GM08714 (cell line): ENCODE data around the gene PROM1.

Experiments
- H3K4me3 ChIP-seq: fragments of 200-500 bp; sonication (Bioruptor generic); 2 replicates; pipeline ENCODE4 v1.5.1; 2014; ENCODE audit warnings: mild to moderate bottlenecking, low read length, inconsistent platforms
- ZNF274 ChIP-seq: IDR thresholded peaks from 2 replicates; pipeline ENCODE4 v1.6.1; 2012; ENCODE audit warnings: mild to moderate bottlenecking, low read depth, low read length

PROM1 gene

DNA sequence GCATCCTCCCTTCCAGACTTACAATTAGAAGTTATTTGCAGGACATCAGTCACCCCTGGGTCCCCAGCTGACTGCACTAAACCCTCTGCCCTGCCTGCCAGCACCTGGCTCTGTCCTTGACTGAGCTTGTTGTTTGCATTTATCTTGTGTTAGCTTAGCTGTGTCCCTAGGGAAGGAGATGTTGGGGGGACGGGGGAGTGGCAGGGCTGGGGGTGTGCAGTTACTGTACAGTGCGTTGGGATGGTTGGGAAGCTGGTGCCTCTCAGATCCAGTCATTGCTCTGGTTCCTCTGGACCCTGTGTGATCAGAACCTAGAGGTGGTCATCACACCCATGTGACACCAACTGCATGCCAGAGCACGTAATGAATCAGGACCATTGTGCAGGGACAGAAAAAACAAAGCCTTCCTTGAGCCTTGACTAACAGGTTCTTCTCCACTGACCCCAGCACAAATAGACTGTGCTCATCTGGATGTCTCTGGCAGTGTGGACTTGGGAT lies 32.7 kb upstream of the PROM1 start:
- TF ChIP-seq ZNF274: no peak
- H3K4me3 ChIP-seq: no peak overlapping the region

DNA sequence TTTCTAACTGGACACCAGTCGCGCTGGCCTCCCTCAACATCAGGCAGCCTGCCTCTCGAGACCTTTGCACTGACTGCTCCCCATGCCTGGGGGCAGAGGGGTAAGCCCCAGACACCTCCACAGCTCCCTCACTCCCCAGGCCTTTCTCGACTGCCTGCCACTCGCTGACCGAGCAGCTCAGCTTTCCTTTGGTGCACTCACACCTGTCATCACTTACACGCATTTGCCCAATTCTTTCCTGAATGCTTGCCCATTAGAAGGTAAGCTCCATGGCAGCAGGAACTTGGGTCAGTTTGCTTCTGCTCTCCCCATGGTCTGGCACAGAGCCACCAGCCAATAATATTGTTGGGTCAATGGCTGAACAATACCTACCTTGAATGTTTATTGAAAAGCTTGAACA lies 32.2 kb upstream of the PROM1 start:
- no peak for TF ChIP-seq ZNF274
- H3K4me3 ChIP-seq: no peak overlapping the region

DNA sequence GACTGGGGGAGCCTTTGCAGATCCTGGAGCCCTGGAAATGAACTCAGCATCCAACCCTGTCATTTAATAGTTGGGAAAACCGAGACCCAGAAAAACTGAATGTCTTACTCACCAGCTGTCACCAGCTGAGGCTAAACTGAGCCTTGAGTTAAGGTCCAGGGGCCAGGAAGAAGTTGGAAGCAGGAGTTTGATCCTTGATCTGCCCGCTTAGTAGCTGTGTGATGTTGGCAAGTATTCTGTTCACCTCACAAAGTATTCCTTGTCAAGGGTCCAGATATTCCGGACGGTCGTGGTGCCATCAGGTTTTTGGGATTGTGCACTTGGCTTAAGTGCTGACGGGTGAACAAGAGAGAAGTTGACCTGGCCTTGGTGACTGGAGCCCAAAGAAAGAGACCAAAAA lies 30.7 kb upstream of the PROM1 start:
- no peak for TF ChIP-seq ZNF274
- no peak overlapping the region for H3K4me3 ChIP-seq

DNA sequence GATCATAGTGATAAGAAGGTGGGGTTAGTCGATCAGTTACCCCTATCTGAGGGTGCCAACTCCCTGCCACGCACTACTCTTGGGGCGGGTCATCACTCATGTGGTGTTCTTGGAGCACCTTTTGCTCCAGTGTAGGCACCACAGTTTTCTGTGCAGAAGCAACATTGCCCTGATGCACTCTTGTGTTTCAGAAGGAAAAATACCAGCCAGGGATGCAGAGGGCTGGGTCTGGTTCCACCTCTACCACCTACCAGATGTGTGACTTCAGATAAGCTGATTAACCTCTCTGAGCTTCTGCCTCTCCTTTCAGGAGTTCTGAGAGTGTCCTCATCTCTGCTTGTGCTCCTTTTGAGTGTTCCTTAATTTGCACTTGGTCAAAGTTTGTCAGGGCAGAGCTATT lies 29.9 kb upstream of the PROM1 start:
- no peak for TF ChIP-seq ZNF274

DNA sequence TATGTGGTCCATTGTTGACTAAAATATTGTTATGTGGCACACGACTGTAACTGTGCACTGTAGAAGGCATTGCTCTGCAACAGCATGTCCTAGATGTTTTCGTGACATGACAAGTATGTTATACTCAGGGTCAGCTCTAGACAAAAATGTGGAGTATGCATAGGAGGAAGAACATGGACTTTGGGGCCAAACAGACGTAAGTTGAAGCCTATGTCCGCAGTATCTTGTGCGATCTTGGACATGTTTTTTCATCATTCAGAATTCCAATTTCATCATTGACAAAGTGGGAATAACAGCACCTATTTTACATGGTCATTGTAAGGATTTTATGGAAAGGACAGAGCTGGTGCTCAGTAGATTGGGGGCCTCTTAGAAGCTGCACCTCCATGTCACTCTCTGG lies 27.7 kb upstream of the PROM1 start:
- no peak overlapping the region for H3K4me3 ChIP-seq
- TF ChIP-seq ZNF274: no peak

More for the DNA sequence above, 29.9 kb upstream of the PROM1 start:
- no peak overlapping the region for H3K4me3 ChIP-seq

DNA sequence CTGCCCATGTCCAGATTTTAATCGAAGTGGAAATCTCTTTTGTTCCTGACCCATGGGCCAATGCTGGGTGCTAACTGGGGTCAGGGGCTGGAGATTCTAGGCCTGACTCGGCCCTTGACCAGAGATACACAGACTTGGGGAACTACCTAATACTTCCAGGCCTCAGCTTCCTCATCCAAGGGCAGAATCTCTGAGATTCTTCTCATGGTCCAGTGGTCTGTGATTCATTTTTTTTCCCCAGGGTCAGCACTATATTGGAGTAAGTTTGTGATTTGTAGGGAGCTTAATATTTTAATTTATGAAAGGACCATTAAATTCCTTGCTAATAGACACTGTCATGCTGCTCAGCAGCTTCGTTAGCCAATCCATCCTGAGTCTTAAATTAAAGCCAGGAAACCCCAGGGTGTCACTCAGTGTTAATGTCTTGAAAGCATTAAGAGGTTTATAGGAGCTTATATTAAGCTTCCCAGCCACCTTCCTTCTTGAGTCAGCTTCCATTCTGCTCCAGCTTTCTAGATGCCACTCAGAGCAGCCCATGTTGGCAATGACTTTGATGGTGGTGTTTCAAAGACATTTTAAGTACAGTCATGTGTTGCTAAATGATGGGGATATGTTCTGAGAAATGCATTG lies 27.0 kb upstream of the PROM1 start:
- no peak for TF ChIP-seq ZNF274
- H3K4me3 ChIP-seq: no peak overlapping the region

DNA sequence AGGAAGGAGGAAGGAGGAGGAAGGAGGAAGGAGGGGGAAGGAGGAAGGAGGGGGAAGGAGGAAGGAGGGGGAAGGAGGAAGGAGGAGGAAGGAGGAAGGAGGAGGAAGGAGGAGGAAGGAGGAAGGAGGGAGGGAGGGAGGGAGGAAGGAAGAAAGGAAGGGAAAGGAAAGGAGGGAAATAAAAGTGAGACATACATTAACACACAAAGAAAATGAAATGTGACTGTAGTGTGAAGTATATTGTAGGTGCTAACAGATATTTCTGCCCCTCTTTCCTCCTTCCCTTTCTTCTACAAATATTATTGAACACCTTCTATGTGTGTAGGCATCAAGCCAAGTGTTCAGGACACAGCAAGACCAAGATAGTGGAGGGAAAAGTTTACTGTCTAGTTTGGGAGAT lies 26.4 kb upstream of the PROM1 start:
- TF ChIP-seq ZNF274: no peak
- no peak overlapping the region for H3K4me3 ChIP-seq

DNA sequence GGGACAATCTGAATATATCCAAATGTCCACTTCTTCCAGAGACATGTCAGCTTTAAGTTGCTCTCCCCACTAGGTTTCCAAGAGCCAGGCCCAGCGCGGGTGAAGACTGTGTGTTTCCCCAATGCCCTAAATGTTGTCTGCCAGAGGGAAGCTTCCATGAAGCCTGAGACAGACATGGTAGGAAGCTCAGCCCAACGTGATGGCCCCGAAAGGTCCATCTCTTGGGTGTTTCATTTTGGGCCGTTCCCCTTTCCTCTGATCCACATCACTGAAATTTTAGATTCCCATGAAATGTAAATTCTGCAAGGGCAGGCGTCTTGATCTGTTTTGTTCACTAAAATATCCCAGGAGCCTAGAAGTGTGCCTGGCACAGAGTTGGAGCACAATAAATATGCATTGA lies 25.4 kb upstream of the PROM1 start:
- TF ChIP-seq ZNF274: no peak

DNA sequence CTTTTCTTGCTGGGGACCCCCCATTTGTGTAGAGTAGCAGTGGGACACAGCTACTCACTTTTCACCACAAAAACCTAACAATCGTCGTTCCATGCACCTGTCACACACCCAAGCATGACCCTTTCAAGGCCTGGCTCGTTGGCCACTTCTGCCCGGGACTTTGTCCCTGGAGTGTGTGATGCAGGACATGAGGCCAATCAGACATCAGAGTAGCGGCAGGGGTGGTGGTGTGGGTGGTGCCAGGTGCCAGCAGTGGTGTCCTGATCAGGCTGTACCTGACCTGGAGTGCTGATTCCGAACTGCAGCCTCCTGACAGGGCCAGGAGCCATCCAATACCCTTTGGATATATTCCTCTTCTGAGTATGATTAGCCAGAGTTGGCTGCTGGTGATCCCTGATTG lies 23.1 kb upstream of the PROM1 start:
- no peak for TF ChIP-seq ZNF274
- no peak overlapping the region for H3K4me3 ChIP-seq

More for the DNA sequence above, 25.4 kb upstream of the PROM1 start:
- no peak overlapping the region for H3K4me3 ChIP-seq

DNA sequence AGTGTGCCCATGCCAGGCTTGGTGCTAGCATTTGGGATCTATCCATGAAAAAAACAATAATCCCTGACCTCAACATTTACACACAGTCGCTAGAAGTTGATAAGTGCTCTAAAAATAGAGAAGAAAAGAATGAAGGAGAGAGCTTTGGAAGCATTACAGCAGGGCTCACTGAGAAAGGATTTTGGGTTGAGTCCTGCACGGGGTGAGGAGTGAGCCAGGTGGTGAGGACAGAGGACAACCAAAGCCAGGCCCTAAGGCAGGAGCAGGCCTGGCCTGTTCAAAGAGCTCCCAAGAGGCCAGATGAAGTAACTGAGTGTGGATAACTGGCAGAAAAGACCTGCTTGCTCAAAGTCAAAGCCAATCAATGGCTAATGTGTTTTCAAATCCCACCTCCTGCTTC lies 20.7 kb upstream of the PROM1 start:
- TF ChIP-seq ZNF274: no peak
- no peak overlapping the region for H3K4me3 ChIP-seq

DNA sequence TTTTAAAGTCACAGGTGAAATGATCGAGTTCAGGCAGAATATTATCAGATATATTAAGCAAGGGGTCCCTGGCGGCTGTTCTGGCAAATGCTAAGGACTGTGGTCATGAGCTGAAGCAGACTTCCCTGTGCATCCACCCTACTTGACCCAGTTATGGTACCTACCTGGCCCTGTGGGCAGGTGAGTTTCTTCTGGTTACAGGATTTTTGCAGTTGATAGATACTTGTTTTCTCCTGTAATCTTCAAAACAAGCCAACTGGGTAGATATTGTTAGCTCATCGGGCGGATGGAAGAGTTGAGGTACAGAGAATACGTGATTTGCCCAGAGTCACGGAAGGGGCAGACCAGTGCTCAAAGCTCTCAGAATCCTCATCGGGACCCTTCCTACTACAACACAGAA lies 18.5 kb upstream of the PROM1 start:
- no peak for TF ChIP-seq ZNF274
- no peak overlapping the region for H3K4me3 ChIP-seq

DNA sequence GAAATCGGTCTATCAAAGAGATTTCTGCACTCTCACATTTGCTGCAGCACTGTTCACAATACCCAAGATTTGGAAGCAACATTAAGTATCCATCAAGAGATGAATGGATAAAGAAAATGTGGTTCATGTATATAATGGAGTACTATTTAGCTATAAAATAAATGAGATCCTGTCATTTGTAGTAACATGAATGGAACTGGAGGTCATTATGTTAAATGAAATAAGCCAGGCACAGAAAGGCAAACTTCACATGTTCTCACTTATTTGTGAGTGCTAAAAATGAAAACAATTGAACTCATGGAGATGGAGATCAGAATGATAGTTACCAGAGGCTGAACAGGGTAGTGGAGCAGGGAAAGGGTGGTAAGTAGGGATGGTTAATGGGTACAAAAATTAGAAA lies 17.0 kb upstream of the PROM1 start:
- TF ChIP-seq ZNF274: no peak
- H3K4me3 ChIP-seq: no peak overlapping the region

DNA sequence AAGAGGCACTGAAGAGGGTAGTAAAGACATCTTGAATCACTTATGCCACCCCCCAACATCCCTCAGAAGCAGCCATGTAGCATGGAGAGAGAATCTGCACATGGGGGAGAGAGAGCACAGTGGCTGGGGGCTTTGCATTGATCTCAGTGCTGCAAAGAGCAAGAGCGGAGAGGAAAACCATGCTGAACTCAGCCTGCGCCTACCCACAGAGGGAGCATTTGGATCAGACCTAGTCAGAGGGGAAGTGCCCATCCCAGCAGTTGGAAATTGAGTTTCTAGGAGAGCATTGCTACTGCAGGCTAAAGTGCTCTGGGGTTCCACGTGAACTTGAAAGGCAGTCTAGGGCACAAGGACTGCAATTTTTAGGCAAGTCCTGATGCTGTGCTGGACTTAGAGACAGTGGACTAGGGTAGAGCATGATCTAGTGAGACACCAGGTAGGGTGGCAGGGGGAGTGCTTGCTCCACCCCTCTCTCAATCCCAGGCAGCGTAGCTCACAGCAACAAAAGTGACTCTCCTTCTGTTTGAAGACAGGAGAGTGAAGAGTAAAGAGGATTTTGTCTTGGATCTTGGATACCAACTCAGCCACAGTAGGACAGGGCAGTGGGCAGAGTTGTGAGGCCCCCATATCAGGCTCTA lies 9.0 kb upstream of the PROM1 start:
- H3K4me3 ChIP-seq: no peak overlapping the region
- no peak for TF ChIP-seq ZNF274

DNA sequence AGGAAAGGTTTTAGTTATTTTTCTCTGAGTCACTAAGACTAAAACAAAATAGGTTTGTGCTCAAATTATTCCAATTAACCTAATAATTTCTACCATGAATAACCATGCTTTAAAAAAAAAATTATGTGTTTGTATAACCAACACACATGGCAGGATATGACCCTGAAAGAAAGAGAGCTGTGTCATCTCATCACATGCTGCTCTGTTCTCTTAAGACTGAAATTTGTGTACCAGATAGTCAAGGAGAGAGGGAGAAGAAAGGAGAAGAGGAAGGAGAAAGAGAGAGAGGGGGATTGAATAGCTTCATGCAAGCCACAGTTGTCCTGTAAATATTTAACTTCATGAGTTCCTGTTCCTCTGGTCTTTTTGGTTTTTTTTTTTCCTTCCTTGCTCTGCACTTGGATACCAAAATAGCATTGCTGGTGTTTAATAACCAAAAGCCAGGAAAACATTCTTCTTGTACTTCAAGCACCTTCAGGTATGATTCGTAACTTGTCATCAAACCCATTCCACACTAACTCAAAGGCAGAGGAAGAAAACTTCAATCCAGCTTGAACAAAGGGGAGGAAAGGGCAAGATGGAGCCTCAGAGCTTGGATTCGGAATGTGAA lies 6.4 kb upstream of the PROM1 start:
- no peak for TF ChIP-seq ZNF274
- no peak overlapping the region for H3K4me3 ChIP-seq

DNA sequence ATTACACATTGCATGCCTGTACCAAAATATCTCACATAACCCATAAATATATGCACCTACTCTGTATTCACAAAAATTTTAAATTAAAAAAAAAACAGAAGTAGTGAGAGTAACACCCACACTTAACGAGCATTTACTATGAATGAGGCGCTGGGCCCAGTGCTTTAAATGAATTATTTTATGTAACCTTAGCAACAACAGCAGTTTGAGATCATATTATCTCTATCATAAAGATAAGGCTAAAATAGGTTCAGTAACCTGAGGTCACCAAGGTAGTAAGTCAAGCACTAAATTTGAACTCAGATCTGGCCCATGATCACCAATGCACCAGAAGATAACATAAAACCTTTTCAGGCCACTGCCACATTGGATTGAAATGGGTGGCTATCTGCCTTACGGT lies 5.3 kb upstream of the PROM1 start:
- H3K4me3 ChIP-seq: no peak overlapping the region
- no peak for TF ChIP-seq ZNF274
